ENCODE results near the gene THRB. TPM values are rescaled to one million over a fixed set of nuclear protein-coding genes. Genes with fewer than 3 reads are reported as not detected.

Gene THRB

Small RNAs within 50 kb of the gene (small RNA-seq; reads per million reads assigned to genes)
- not detected for gene MIR4792 (ENCODE audit: insufficient read depth)
